Transverse colon (tissue), 4 donors: ENCODE data around the gene EYA2.

ENCODE experiments used
- EP300 ChIP-seq: sonication (generic); formaldehyde crosslinking; IDR thresholded peaks from one replicate; pipeline ENCODE4 v1.6.1; 2017; ENCODE audit warnings: antibody characterized with exemption, low read depth
- POLR2A ChIP-seq: fragments of 450-650 bp; IDR thresholded peaks from one replicate; pipeline ENCODE4 v1.6.1; 2016; ENCODE audit warnings: antibody characterized with exemption, mild to moderate bottlenecking, moderate library complexity
- POLR2AphosphoS5 ChIP-seq, 3 donors: sonication (generic); formaldehyde crosslinking; IDR thresholded peaks; one replicate each; pipeline ENCODE4 v1.6.1; 2016; ENCODE audit warnings: antibody characterized with exemption in 3 of 3
- TF ChIP-seq, protein P1 (sequence below), 5 experiments: fragments of 200-600 bp in 3 of 5; fragments of 450-650 bp in 2 of 5; sonication (generic) in 3 of 5; IDR thresholded peaks; 1 replicate in 2 of 5; 2 replicates in 3 of 5; pipeline ENCODE4 v1.5.1; 2016 to 2017; ENCODE audit warnings: antibody characterized with exemption in 5 of 5, inconsistent platforms in 3 of 5, mild to moderate bottlenecking in 2 of 5, moderate library complexity in 1 of 5

GRCh38 chr20:47178277-47178676, 283.6 kb downstream of the EYA2 start:
- TF ChIP-seq, protein P1, sequence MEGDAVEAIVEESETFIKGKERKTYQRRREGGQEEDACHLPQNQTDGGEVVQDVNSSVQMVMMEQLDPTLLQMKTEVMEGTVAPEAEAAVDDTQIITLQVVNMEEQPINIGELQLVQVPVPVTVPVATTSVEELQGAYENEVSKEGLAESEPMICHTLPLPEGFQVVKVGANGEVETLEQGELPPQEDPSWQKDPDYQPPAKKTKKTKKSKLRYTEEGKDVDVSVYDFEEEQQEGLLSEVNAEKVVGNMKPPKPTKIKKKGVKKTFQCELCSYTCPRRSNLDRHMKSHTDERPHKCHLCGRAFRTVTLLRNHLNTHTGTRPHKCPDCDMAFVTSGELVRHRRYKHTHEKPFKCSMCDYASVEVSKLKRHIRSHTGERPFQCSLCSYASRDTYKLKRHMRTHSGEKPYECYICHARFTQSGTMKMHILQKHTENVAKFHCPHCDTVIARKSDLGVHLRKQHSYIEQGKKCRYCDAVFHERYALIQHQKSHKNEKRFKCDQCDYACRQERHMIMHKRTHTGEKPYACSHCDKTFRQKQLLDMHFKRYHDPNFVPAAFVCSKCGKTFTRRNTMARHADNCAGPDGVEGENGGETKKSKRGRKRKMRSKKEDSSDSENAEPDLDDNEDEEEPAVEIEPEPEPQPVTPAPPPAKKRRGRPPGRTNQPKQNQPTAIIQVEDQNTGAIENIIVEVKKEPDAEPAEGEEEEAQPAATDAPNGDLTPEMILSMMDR (IDR thresholded peaks at IDR 0.05) = no peak
- no peak for TF ChIP-seq EP300
- no peak for TF ChIP-seq POLR2A
- no peak for TF ChIP-seq POLR2AphosphoS5 (IDR thresholded peaks at IDR 0.05)
